ENCODE measurements around the gene THSD4. TPM values are rescaled to one million over a fixed set of nuclear protein-coding genes. Genes with fewer than 3 reads are reported as not detected.

THSD4 gene
- total RNA-seq, 1 experiment from 2014 or later, result 0.29 TPM

GRCh38 chr15:71452893-71453292 lies 337.6 kb downstream of the THSD4 start:
- Histone ChIP-seq H3K9me3 (no peaks in the 10 kb centered on the region), H3K36me3 (ENCODE audit: control insufficient read depth, insufficient read depth, low read length) (no peaks in the 10 kb centered on the region), H3K4me1 (peaks cover 9% of the 10 kb centered on the region; the same call in 1 of the 2 replicates), H3K27me3 (replicated peaks; ENCODE audit: control insufficient read depth, insufficient read depth, low read length) (no peaks in the 10 kb centered on the region), H3K4me3 (ENCODE audit: low read depth, low read length) (no peak overlapping the region)
- no peak for DNase-seq
- CTCF ChIA-PET, result no interaction called here
- POLR2A ChIA-PET, result interaction anchor here (0.6 kb wide), 1 partner anchor 1667 kb away, joined by 4 read pairs; no protein-coding TSS in a partner anchor
- peaks cover 10% of the 10 kb centered on the region for H3K36me3 Mint-ChIP-seq (ENCODE audit: insufficient read depth, unreplicated experiment)
- BruUV-seq (replicated peaks), result no TSS peak
- peaks cover 16% of the 10 kb centered on the region for H3K4me1 Mint-ChIP-seq (ENCODE audit: low read depth, unreplicated experiment)
- no peak overlapping the region for H3K27ac Mint-ChIP-seq (ENCODE audit: unreplicated experiment)
- H3K9me3 Mint-ChIP-seq (ENCODE audit: unreplicated experiment), result no peaks in the 10 kb centered on the region
- intact Hi-C loops (cut with micrococcal nuclease; ENCODE audit: unreplicated experiment), result loop anchor here (10.0 kb wide), 1 partner anchor 62 kb away; no protein-coding TSS in a partner anchor
- H3K27me3 Mint-ChIP-seq (ENCODE audit: insufficient read depth, unreplicated experiment), result no peaks in the 10 kb centered on the region
- H3K4me3 Mint-ChIP-seq (ENCODE audit: unreplicated experiment), result no peak overlapping the region
- no peak for TF ChIP-seq CTCF (IDR thresholded peaks at IDR 0.05; ENCODE audit: insufficient read depth in 1 of 2, low read depth in 1 of 2, low read length in 1 of 2, severe bottlenecking in 1 of 2, unreplicated experiment in 1 of 2)

- no peak for DNase-seq
- H3K4me1 Mint-ChIP-seq (ENCODE audit: low read depth, unreplicated experiment), result peaks cover 16% of the 10 kb centered on the region
- H3K27ac Mint-ChIP-seq (ENCODE audit: unreplicated experiment), result no peak overlapping the region
- intact Hi-C loops (cut with micrococcal nuclease; ENCODE audit: unreplicated experiment), result loop anchor here (10.0 kb wide), 1 partner anchor 60 kb away; no protein-coding TSS in a partner anchor
- no peaks in the 10 kb centered on the region for H3K9me3 Mint-ChIP-seq (ENCODE audit: unreplicated experiment)
- no peaks in the 10 kb centered on the region for H3K9me3 ChIP-seq
- ChIA-PET POLR2A (no interaction called here), CTCF (no interaction called here)
- no peaks in the 10 kb centered on the region for H3K27me3 Mint-ChIP-seq (ENCODE audit: insufficient read depth, unreplicated experiment)
- peaks cover 10% of the 10 kb centered on the region for H3K36me3 Mint-ChIP-seq (ENCODE audit: insufficient read depth, unreplicated experiment)
- H3K27me3 ChIP-seq (replicated peaks; ENCODE audit: control insufficient read depth, insufficient read depth, low read length), result no peaks in the 10 kb centered on the region
- H3K4me3 Mint-ChIP-seq (ENCODE audit: unreplicated experiment), result no peak overlapping the region
- H3K36me3 ChIP-seq (ENCODE audit: control insufficient read depth, insufficient read depth, low read length), result no peaks in the 10 kb centered on the region
- no peaks in the 10 kb centered on the region; the same call in 1 of the 2 replicates for H3K4me1 ChIP-seq
- BruUV-seq (replicated peaks), result no TSS peak
- no peak for TF ChIP-seq CTCF (IDR thresholded peaks at IDR 0.05; ENCODE audit: insufficient read depth in 1 of 2, low read depth in 1 of 2, low read length in 1 of 2, severe bottlenecking in 1 of 2, unreplicated experiment in 1 of 2)
- no peak overlapping the region for H3K4me3 ChIP-seq (ENCODE audit: low read depth, low read length)
These were observed 339.3 kb downstream of the THSD4 start for GRCh38 chr15:71454462-71454996.

GRCh38 chr15:71455107-71455506 lies 339.8 kb downstream of the THSD4 start:
- CTCF ChIA-PET, result no interaction called here

More at GRCh38 chr15:71455107-71455506, 339.8 kb downstream of the THSD4 start:
- Mint-ChIP-seq H3K27me3 (ENCODE audit: insufficient read depth, unreplicated experiment) (no peaks in the 10 kb centered on the region), H3K4me3 (ENCODE audit: unreplicated experiment) (no peak overlapping the region), H3K27ac (ENCODE audit: unreplicated experiment) (no peak overlapping the region), H3K9me3 (ENCODE audit: unreplicated experiment) (no peaks in the 10 kb centered on the region), H3K36me3 (ENCODE audit: insufficient read depth, unreplicated experiment) (peaks cover 10% of the 10 kb centered on the region), H3K4me1 (ENCODE audit: low read depth, unreplicated experiment) (peaks cover 16% of the 10 kb centered on the region)
- no peaks in the 10 kb centered on the region for H3K9me3 ChIP-seq
- BruUV-seq (replicated peaks), result no TSS peak
- no peak for TF ChIP-seq CTCF (IDR thresholded peaks at IDR 0.05; ENCODE audit: insufficient read depth in 1 of 2, low read depth in 1 of 2, low read length in 1 of 2, severe bottlenecking in 1 of 2, unreplicated experiment in 1 of 2)
- no peaks in the 10 kb centered on the region for H3K36me3 ChIP-seq (ENCODE audit: control insufficient read depth, insufficient read depth, low read length)
- intact Hi-C loops (cut with micrococcal nuclease; ENCODE audit: unreplicated experiment), result loop anchor here (10.0 kb wide), 1 partner anchor 60 kb away; no protein-coding TSS in a partner anchor
- POLR2A ChIA-PET, result no interaction called here
- DNase-seq, result no peak
- H3K4me3 ChIP-seq (ENCODE audit: low read depth, low read length), result no peak overlapping the region
- no peaks in the 10 kb centered on the region for H3K27me3 ChIP-seq (replicated peaks; ENCODE audit: control insufficient read depth, insufficient read depth, low read length)
- no peaks in the 10 kb centered on the region; the same call in 1 of the 2 replicates for H3K4me1 ChIP-seq
